ENCODE results near the gene ALDH1L2.

DNA sequence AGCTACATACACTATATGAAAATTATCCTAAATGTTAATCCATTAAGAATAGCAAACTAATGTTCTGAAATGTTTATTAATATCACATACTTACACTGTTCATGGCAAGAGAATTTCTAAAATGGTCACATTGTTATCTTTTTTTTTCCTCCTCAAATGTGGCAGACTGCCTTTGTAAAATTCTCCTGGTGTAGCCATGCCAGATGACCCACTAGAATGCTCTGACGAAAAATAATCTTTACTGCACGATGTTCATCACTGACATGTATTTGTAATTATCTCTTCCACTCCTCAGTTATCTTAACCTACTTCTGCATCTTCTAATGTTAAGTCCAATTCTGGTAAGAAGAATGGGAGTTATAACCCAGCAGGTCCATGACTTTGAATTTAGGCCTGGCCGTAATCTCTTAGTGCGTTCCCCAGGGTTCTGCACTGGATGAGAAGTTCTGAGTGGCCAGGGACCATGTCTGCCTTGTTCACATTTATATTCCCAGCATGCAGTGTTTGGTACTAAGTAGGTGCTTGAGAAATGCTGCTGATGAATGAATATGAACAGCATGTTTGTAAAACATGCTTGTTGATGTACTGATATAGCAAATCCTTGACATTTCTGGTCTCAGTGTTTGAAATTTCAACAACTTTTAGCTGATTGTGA, 51.4 kb downstream of the ALDH1L2 start:
- TF ChIP-seq POLR2AphosphoS5 (IDR thresholded peaks at IDR 0.05; ENCODE audit: low read depth, low read length) (no peak), POLR2A (IDR thresholded peaks at IDR 0.05; ENCODE audit: low read depth, low read length) (no peak)

Measured in GM12892 (cell line).